Stomach (tissue), 9 donors: ENCODE measurements around the gene KCNJ9. TPM values are rescaled to one million over a fixed set of nuclear protein-coding genes. Genes with fewer than 3 reads are reported as not detected.
"Not testable (repeated sequence)": the region's sequence is repeated elsewhere in the genome, so short reads cannot be mapped to it uniquely, and the experiment has no call there.

Experiments
- DNase-seq, 2 donors: peaks; one replicate each; pipeline versions ENCODE4 v3.0.0 to v3.0.0-alpha.2; 2013 to 2019
- H3K27ac ChIP-seq, 5 donors: fragments of 200-600 bp in 4 of 5; sonication (generic) in 4 of 5; one replicate each; pipeline ENCODE4 v1.5.1; 2013 to 2019; ENCODE audit warnings: mild to moderate bottlenecking in 1 of 5, moderate library complexity in 1 of 5
- H3K27me3 ChIP-seq, 3 donors: fragments of 200-600 bp; sonication (generic); one replicate each; pipeline ENCODE4 v1.5.1; 2017 to 2019; ENCODE audit warnings: mixed run types in 1 of 3
- H3K36me3 ChIP-seq, 4 donors: fragments of 200-600 bp; sonication (generic); 1 replicate in 3 of 4; 2 replicates in 1 of 4; pipeline ENCODE4 v1.5.1; 2016 to 2019
- H3K4me1 ChIP-seq, 4 donors: fragments of 200-600 bp; sonication (generic); one replicate each; pipeline ENCODE4 v1.5.1; 2016 to 2019
- H3K4me3 ChIP-seq, 4 donors: fragments of 200-600 bp; sonication (generic) in 3 of 4; one replicate each; pipeline ENCODE4 v1.5.1; 2016 to 2019; ENCODE audit warnings: mild to moderate bottlenecking in 1 of 4
- H3K9me3 ChIP-seq, 4 donors: fragments of 200-600 bp; sonication (generic); one replicate each; pipeline ENCODE4 v1.5.1; 2016 to 2019
- EP300 ChIP-seq: sonication (generic); formaldehyde crosslinking; IDR thresholded peaks from one replicate; pipeline ENCODE4 v1.6.1; 2017; ENCODE audit warnings: antibody characterized with exemption
- POLR2A ChIP-seq, 4 donors: fragments of 450-650 bp; IDR thresholded peaks; one replicate each; pipeline ENCODE4 v1.6.1; 2016; ENCODE audit warnings: antibody characterized with exemption in 4 of 4, control low read depth in 2 of 4, mild to moderate bottlenecking in 1 of 4, moderate library complexity in 1 of 4
- POLR2AphosphoS5 ChIP-seq, 3 donors: sonication (generic); formaldehyde crosslinking; IDR thresholded peaks; one replicate each; pipeline ENCODE4 v1.6.1; 2016; ENCODE audit warnings: antibody characterized with exemption in 3 of 3
- WGBS, 5 donors: extraction: QIAGEN DNeasy Blood & Tissue Kit in 3 of 5; methylation state at CpG; one replicate each; pipeline versions ENCODE4 v1.1.5 to v1.1.7; 2013 to 2018; 5-methylcytosine and 5-hydroxymethylcytosine counted together
- intact Hi-C: fragments of 100-400 bp; cut with DNase I; formaldehyde crosslinking; loops from one replicate; pipeline ENCODE4 v1.15.1; 2023; ENCODE audit warnings: low total_unique reads
- polyA plus RNA-seq, 3 donors: library from polyadenylated mRNA; stranded (reverse); fragments of 200-250 nt; gene quantifications; one replicate each; pipeline ENCODE4 v1.2.3, GENCODE V29; 2013
- total RNA-seq, 5 donors: library from RNA; depleted of rRNA; stranded (reverse); fragments of >200 nt; gene quantifications; one replicate each; pipeline versions ENCODE4 v1.1.0 to v1.2.3, GENCODE V29; 2014 to 2016
- TF ChIP-seq, protein P1 (sequence below), 7 experiments: fragments of 450-650 bp in 4 of 7; fragments of 200-600 bp in 3 of 7; sonication (generic) in 3 of 7; IDR thresholded peaks; one replicate each; pipeline ENCODE4 v1.5.1; 2016 to 2019; ENCODE audit warnings: antibody characterized with exemption in 7 of 7, control low read depth in 2 of 7, mild to moderate bottlenecking in 1 of 7
- donor health status: healthy with polysubstance abuse.
- donor health status: Bipolar disorder and iron deficiency.
- donor health status: healthy.

Gene KCNJ9
- total and polyA plus RNA-seq, 8 donors = 0.03 to 0.87 (median 0.06) TPM; not detected in 5

DNA sequence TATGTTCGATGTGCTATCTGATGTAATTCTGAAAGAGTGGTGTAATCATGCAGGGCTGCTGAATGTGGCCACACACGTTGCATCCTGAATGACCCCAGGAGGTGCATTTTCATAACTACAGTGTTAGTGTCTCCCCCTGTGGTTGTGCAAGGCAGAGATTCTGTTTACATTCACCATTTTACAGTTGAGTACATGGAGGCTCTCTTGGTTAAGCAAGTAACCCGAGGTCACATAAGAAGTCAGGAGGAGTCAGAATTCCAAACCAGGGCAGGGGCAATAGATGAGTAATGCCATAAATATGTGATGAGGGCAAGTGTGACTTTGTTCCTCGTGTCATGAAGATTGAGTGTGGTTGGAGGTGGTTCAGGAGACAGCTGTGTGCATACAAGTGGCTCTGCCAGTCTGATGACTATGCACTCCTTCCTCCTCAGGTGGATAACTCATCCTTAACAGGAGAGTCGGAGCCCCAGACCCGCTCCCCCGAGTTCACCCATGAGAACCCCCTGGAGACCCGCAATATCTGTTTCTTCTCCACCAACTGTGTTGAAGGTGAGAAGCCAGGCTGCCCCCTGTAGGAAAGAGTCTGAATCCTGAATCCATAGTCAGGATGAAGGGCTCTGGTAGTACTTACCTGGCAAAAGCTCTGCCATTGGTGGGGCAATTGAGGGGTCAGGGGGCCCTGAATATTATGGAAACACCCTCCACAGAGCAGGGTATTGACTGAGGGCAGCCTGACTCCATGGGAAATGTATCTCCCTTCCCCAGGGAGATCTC lies 43.6 kb downstream of the KCNJ9 start:
- DNase-seq = no peak
- Histone ChIP-seq H3K36me3 (peaks cover 0 to 35% (median 11%) of the 10 kb centered on the region in 4 donors), H3K4me1 (peaks cover 0 to 17% (median 6%) of the 10 kb centered on the region in 4 donors), H3K27ac (peak overlapping the region in 3 of 5 donors; percentile 34 to 50 (median 36)), H3K9me3 (no peaks in the 10 kb centered on the region), H3K4me3 (no peak overlapping the region), H3K27me3 (no peaks in the 10 kb centered on the region)
- WGBS, 5 donors = 64 to 70% (median 69%) methylated on average over 7 to 8 of the region's 8 CpGs
- intact Hi-C loops = no loop called here
- TF ChIP-seq, protein P1, sequence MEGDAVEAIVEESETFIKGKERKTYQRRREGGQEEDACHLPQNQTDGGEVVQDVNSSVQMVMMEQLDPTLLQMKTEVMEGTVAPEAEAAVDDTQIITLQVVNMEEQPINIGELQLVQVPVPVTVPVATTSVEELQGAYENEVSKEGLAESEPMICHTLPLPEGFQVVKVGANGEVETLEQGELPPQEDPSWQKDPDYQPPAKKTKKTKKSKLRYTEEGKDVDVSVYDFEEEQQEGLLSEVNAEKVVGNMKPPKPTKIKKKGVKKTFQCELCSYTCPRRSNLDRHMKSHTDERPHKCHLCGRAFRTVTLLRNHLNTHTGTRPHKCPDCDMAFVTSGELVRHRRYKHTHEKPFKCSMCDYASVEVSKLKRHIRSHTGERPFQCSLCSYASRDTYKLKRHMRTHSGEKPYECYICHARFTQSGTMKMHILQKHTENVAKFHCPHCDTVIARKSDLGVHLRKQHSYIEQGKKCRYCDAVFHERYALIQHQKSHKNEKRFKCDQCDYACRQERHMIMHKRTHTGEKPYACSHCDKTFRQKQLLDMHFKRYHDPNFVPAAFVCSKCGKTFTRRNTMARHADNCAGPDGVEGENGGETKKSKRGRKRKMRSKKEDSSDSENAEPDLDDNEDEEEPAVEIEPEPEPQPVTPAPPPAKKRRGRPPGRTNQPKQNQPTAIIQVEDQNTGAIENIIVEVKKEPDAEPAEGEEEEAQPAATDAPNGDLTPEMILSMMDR (IDR thresholded peaks at IDR 0.05) = no peak
- TF ChIP-seq POLR2AphosphoS5 (IDR thresholded peaks at IDR 0.05) = peak in 2 of 3 donors; percentile 23 to 40
- no peak for TF ChIP-seq POLR2A (IDR thresholded peaks at IDR 0.05)
- peak; percentile 30 for TF ChIP-seq EP300

DNA sequence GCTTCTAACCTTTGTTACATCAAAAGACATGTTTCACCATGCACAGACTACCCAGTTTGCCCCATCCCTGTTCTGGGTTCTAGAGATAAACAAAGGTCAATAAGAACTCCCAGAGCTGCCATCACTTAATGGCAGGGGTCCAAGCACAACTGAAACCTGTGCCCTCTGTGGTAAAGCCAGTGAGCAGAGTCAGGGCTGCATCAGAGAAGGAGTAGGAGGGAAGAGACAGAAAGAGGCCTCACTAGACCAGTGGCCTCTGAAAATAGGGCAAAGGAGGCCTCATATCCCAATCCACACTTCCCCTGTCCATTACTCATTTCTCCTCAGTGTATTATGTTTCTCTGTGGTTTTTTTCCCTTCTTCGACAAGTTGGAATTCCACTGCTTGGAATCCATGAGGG lies 44.4 kb downstream of the KCNJ9 start:
- WGBS, 5 donors = 83 to 95% (median 86%) methylated on average over 1 of the region's 1 CpG
- DNase-seq = no peak
- H3K36me3 ChIP-seq = peaks cover 0 to 39% (median 15%) of the 10 kb centered on the region in 4 donors
- peaks cover 0 to 20% (median 8%) of the 10 kb centered on the region in 4 donors for H3K4me1 ChIP-seq
- no peaks in the 10 kb centered on the region for H3K27me3 ChIP-seq
- H3K27ac ChIP-seq = peak overlapping the region in 2 of 5 donors; percentile 36 to 50
- intact Hi-C loops = no loop called here
- H3K9me3 ChIP-seq = no peaks in the 10 kb centered on the region
- H3K4me3 ChIP-seq = no peak overlapping the region
- TF ChIP-seq, protein P1 (IDR thresholded peaks at IDR 0.05) = no peak
- TF ChIP-seq EP300 = no peak
- TF ChIP-seq POLR2A (IDR thresholded peaks at IDR 0.05) = no peak
- no peak for TF ChIP-seq POLR2AphosphoS5 (IDR thresholded peaks at IDR 0.05)

DNA sequence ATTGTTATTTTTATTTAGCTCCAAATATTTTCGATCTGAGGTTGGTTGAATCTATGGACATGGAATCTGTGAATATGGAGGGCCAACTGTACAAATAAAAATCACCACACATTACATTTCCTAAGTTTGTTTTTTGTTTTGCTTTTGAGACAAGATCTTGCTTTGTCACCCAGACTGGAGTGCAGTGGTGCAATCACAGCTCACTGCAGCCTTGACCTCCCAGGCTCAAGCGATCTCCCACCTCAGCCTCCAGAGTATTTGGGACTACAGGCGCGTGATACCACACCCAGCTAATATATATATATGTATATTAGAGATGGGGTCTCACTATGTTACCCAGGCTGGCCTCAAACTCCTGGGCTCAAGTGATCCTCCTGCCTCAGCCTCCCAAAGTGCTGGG lies 45.0 kb downstream of the KCNJ9 start:
- DNase-seq, H3K27me3 ChIP-seq, H3K9me3 ChIP-seq, H3K4me3 ChIP-seq, intact Hi-C loops, H3K27ac ChIP-seq: not testable (repeated sequence)
- 65 to 80% (median 72%) methylated on average over 4 of the region's 4 CpGs for WGBS, 5 donors
- peaks cover 0 to 33% (median 12%) of the 10 kb centered on the region in 4 donors for H3K36me3 ChIP-seq
- H3K4me1 ChIP-seq = peaks cover 0 to 26% (median 9%) of the 10 kb centered on the region in 4 donors

DNA sequence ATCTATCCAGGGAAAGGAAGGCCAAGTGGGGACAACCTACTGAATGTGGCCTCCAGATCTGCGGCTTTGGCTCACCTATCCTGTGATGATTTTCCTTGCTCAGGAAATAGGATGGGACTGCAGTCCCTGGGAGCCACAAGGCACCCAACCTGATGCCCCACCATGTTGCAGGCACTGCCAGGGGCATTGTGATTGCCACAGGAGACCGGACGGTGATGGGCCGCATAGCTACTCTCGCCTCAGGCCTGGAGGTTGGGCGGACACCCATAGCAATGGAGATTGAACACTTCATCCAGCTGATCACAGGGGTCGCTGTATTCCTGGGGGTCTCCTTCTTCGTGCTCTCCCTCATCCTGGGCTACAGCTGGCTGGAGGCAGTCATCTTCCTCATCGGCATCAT lies 46.0 kb downstream of the KCNJ9 start:
- TF ChIP-seq, protein P1 (IDR thresholded peaks at IDR 0.05) = no peak
- Histone ChIP-seq H3K36me3 (peaks cover 0 to 32% (median 11%) of the 10 kb centered on the region in 4 donors), H3K9me3 (no peaks in the 10 kb centered on the region), H3K27me3 (no peaks in the 10 kb centered on the region), H3K4me1 (peaks cover 0 to 36% (median 14%) of the 10 kb centered on the region in 4 donors), H3K4me3 (no peak overlapping the region), H3K27ac (peak overlapping the region in 1 of 5 donors; percentile 44)
- 93 to 98% (median 96%) methylated on average over 6 to 9 of the region's 9 CpGs for WGBS, 5 donors
- no peak for DNase-seq
- intact Hi-C loops = no loop called here
